ENCODE results near the gene SLC7A14. TPM values are rescaled to one million over a fixed set of nuclear protein-coding genes. Genes with fewer than 3 reads are reported as not detected.

Gene SLC7A14
- not detected in 2 replicates for total RNA-seq (2014; rRNA removed; shearing (Covaris generic))

DNA sequence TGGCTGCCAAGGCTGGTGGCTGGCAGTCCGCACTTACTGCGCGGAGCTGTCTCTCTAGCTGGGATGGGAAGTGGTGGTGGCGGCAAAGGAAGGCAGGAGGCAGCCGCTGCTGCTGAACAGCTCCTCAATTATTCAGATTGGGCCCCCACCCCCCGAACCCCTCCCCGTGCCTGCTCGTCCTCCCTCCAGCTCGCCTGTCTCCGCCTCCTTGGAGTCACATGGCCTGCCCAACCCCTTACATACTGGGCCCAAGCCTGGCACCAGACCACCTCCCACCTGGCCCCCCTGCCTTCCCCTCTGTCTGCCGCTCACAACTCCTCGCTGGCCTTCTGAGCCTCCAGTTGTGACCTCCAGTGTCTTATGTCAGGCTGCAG is at the start of gene SLC7A14:
Gene SLC7A14, minus strand, starts transcription at position 139 of the 374 bp plus-strand sequence. CDS start 59,139 bp downstream, outside the sequence.
- no peak for DNase-seq (ENCODE audit: low spot score)

DNA sequence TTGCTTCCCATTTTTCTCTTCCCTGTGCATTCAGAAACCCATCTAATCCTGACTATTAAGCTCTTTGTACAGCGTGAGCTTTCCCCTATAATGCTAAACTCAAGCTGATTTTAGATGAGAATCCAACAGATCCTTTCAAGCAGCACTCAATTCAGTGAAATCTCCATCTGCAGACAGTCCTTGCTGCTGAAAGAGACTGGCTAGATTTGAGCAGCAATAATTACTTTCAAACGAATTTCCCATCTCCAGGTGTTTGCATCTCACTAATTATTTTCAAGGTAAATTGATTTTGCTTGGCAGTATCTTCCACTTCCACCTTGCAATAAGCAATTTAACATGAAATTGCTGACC is 49.5 kb upstream of the SLC7A14 start:
- DNase-seq (ENCODE audit: low spot score) = no peak

DNA sequence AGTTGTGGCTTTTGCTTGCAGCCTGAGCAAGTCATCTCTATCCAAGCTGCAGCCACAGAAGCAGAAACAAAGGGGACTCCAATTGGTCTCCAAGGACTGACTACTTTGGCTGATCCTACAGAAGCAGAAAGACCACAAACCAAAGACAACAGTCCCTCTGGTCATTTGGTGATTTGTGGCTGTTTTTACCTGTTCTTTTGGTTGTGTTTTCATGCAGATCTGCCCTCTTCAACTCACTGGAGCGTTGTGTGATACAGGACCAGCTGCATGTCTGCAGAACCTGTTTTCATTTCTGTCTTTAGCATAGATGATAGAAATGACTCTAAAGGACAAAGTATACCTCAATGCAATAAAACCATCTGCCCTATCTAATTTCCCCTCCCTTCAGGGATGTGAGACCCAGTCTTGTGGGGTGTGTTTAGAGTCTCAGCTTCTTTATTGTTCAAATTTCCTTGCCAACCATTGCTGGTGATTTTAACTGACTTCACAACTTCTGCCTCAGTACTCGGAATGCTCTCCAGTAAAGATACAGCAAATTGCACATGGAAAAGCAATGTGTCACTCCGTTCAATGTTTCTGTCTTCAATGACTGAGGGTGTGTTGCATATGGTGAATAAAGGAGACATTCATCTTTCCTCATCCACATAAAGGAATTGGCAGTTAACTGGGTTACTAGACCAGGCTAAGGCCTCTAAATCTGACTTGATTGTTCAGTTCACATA is 48.9 kb upstream of the SLC7A14 start:
- no peak for DNase-seq (ENCODE audit: low spot score)

DNA sequence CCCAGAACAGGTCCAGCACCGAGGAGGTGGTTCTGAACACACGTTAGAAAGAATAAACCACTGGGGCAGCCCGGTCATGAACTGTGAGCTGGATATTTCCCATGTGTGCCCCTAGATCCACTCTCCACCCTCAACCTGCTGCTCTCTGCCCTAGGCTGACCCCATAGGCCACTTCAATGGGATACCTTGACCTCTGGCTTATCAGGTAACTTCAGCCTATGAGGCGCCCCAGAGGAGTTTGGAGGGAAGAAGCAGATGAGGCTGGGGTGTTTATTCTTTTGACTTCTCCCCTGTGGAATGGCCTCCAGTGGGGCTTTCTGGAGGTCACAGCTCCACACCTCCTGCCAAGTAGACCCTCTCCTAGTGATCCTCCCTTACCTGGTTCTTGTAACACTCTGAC is 47.7 kb upstream of the SLC7A14 start:
- no peak for DNase-seq (ENCODE audit: low spot score)

DNA sequence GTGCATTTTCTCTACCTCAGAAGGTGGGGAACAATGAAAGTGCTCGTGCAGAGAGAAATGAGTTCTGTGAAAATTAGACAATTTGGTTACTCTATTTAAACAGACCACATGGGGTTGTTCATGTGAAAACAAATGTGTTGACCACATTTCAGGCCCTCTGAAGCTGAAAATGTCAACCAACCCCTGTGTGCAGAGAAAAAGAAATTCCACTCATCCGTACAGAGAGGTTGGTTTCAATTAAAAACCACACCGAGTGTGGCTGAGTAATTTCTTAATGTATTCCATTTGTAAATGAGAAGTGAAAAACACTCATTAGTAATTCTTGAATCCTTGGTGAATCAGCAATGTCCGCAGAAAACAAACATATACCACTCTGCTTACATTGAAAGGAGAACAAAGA is 46.9 kb upstream of the SLC7A14 start:
- DNase-seq (ENCODE audit: low spot score) = no peak

DNA sequence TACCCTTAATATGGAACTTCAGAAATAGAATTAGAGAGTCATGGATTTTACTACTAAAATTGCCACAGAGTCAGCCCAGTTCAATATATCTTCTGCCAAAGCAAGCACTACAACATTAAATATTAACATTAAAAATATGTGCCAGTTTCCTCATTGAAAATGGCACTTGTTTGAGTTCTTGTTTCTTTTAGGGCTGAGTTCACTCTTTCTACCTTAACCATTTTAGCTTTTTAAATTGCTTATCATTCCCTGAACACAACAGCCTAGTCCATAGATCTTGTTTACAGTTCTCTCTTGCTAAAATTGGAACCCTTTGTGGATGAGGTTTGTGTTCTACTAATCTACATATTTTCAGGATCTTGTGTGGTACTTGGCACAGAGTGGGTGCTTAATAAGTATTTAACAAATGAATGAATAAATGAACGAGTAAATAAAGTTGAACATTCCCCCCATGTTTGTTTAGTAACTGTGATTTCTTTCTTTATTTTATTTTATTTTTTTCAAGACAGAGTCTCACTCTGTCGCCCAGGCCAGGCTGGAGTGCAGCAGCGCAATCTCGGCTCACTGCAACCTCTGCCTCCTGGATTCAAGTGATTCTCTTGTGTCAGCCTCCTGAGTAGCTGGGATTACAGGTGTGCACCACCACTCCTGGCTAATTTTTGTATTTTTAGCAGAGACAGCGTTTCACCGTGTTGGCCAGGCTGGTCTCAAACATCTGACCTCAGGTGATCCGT is 46.0 kb upstream of the SLC7A14 start:
- no peak for DNase-seq (ENCODE audit: low spot score)

DNA sequence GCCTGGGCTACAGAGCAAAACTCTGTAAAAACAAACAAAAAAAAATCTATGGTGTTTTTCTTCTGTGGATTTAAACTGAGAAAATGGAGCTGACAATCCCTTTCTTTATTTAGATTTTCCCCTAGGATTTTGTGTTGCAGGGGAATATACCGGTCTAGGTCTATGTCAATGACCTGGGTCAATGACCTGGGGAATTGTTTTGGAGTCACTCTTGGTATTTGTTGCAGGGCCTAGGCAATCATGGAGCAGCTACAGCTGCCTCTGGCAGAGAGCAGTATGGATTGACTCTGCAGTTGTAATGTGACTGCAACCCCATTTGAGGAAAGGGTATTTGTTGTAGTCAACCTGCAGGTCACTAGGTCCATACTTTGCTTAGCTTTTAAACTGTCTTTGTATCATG is 37.6 kb upstream of the SLC7A14 start:
- DNase-seq (ENCODE audit: low spot score) = no peak

DNA sequence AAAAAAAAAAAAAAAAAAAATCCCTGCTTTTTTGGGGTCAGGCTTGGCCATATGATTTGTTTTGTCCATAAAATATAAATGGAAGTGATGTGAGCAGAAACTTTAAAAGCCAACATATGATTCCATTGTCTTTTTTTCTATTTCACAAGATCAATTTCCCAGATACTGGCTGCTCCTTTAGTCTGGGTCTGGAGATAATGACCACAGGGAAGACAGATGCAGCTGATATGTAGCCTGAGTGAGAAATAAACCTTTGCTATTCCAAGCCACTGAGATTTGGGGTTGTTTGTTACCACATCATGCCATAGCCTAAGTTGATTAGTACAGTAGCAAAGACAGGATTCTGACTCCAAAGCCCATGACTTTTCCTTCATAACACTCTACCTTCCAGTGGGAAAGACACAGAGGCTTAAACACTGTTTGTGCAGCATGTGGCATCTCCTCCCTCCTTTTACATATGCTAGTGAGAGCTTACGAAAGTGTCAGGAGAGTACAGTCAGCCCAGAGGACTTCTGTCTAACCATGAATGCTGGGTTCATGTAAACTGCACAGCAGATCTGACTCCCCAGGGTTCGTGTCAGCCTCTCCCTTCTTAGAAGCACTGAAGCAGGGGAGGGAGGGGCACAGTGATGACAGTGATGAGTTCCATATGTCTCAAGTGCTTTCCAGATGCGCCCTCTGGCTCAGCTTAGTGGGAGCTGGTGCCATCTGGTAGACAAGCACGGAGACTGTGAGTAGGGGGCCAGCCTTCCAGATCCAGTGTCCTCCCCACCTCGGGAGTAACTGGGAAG is 36.7 kb upstream of the SLC7A14 start:
- DNase-seq (ENCODE audit: low spot score) = peak; percentile 59

DNA sequence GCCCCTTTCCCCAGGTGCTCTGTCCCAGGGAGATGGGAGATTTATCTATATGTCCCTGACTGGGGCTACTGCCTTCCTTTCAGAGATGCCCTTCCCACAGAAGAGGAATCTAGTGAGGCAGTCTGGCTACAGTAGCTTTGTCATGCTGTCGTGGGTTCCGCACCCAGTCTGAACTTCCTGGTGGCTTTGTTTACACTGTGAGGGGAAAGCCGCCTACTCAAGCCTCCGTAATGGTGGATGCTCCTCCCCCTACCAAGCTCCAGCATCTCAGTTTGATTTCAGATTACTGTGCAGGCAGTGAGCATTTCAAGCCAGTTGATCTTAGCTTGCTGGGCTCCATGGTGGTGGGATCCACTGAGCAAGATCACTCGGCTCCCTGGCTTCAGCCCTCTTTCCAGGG is 35.4 kb upstream of the SLC7A14 start:
- DNase-seq (ENCODE audit: low spot score) = no peak

DNA sequence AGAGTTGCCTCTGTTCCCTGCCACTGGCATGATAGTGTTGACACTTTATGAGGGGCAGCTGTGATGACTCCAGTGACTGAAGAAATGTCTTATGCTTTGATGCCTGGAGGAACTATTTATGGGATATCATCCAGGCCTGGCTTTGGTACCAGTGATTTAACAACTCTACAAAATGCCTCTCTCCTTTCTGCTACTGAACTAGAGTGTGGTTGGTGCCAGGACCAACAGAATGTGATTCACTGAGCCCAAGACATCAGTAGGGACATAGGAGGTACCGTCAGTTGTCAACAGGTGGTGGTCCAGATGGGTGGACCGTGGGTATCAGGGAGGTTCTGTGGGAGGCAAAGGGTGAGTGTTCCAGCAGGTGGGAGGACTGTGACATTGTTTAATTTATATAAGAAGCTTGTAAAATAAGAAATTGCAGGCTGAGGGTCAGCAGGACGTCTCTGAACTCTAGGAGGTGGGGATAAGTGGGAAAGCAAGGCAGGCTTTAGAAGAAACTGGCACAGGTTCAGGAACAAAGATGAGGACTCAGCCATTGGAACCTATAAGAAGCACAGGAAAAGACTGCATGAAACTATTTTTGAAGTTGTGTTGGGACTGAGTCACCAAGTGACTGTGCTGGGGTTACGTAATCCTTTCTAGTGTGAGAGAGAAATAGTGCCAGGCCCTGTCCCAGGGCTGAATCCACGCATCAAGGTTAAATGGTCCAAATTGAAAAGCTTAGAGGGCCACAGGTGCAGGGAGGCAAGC is 28.5 kb upstream of the SLC7A14 start:
- peak; percentile 71 for DNase-seq (ENCODE audit: low spot score)

DNA sequence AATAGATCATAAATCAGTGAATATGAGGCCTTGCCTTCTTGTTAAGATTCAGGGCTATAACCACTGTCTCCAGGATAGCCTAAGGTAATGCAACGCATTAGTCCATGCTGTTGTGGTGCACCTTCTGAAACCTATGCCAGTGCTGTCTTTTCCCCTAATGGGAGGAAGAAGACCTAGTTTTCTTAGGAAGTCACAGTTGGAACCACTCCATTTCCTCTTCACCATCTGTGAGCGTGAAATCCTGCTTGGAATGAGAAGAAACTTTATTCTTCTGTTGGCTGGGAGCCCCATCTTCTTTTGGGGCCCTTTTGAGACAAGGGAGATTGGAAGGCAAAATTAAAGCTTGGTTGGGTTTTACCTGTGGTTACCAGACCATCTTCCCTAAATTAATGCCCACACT is 25.9 kb upstream of the SLC7A14 start:
- no peak for DNase-seq (ENCODE audit: low spot score)

DNA sequence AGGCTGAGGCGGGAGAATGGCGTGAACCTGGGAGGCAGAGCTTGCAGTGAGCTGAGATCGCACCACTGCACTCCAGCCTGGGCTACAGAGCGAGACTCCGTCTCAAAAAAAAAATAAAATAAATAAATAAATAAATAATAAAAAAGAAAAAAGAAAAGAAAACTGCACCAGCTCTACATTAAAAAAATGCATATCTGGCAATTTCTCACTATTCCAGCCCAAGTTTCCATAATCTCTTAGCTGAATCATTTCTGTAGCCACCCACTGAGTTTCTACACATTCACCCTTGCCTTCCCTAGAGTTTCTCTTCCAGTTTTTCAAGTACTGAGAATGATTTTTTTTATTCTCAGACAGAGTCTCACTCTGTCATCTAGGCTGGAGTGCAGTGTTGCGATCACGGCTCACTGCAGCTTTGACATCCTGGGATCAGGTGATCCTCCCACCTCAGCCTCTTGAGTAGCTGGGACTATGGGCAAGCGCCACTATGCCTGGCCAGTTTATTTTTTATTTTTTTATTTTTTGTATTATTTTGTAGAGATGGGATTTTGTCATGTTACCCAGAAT is 24.5 kb upstream of the SLC7A14 start:
- DNase-seq (ENCODE audit: low spot score) = no peak

DNA sequence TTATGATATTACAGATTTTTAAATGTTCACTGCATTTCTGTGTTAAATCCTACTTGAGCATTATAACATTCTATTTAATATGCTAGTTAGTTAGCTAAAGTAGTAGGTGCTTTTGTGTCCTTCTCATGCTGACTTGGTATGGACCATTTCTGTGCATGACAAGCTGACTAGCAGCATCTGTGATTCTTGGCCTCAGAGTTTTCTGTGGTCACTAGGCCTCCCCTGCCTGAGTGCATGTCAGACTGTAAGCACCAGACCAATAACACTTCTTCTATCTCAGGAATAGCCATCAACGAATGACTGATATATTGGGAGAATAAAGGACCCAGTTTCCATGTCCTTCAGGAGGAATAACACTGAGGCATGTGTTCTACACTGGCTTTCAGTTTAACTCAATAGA is 22.6 kb upstream of the SLC7A14 start:
- DNase-seq (ENCODE audit: low spot score) = no peak

DNA sequence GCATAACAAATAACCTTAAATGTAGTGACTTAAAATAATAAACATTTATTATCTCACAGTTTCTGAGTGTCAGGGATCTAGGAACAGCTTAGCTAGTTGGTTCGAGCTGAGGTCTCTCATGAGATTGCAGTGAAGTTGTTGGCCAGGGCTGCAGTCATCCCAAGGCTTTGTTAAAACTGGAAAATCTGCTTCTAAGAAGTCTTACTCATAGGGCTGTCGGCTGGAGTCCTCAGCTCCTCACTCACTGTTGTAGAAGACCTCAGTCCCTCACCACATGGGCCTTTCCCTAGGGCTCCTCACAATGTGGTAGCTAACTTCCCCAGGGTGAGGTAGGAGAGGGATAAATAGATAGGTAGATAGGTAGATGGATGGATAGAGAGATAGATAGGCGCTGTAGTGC is 20.8 kb upstream of the SLC7A14 start:
- DNase-seq (ENCODE audit: low spot score) = no peak

DNA sequence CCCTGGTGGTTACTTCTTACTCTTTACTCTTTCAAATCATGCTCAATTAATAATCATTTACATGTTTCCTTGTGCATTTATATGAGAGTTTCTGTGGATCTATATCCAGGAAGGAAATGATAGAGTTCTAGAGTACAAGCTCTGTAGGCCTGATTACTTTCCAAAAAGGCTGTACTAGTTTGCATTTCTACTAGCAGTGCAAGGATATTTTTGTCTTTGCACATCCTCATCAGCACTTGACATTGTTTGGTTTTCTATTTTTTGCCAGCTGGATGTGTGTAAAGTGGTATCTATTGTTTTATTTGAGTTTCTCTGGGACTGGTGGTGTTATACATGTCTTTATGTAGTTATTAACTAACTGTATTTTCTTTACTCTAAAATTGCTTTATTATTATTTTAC is 19.6 kb upstream of the SLC7A14 start:
- DNase-seq (ENCODE audit: low spot score) = no peak

DNA sequence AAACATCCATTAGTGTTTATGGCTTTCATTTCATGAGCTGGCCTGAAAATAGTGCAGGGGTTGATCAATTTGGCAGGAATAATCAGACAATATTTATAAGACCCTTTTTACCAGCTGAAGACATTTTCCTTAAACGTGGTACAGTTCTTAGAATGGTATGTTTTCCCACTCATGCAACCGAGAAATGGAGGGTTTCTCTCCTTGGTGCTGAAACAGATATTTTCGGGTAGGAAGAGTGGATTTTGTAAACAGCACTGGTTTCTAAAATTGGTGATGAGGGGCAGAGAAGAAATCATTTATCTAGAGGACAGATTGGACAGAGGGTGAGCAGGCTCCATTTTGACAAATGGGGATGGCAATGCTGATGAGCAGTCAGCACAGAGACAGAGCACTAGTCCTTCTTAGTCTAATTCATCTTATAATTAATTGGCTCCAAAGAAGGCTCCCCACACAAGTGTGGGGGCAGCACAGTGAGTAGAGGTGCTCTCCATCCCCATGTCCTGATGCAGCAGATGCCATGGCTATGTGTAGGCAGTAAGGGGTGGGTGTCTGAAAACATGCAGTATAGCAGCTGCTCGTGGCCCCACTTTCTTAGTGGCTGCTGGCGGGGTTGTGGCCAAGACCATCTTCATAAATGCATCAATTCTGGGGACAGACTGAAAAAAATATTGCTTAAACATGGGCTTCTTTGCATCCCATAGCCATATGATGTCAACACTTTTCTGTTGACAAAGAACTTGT is 18.1 kb upstream of the SLC7A14 start:
- no peak for DNase-seq (ENCODE audit: low spot score)

DNA sequence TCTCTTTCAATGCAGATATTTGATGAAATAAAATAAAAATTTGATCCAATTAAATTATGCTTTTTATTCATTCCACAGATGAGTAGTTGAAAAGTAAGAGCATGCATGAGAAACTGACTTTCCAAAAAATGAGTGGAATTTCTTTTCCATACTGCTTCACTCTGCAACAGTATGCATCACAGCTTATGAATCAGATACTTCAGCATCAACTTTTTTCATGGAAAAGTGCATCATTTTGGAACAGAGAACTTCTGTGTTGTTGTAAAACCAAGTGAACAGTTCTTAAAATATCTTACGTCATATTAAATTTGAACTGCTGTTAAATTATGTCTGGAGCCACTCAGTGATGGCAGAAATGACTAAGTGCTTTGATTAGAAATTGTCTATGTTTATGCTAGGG is 16.7 kb upstream of the SLC7A14 start:
- DNase-seq (ENCODE audit: low spot score) = no peak

DNA sequence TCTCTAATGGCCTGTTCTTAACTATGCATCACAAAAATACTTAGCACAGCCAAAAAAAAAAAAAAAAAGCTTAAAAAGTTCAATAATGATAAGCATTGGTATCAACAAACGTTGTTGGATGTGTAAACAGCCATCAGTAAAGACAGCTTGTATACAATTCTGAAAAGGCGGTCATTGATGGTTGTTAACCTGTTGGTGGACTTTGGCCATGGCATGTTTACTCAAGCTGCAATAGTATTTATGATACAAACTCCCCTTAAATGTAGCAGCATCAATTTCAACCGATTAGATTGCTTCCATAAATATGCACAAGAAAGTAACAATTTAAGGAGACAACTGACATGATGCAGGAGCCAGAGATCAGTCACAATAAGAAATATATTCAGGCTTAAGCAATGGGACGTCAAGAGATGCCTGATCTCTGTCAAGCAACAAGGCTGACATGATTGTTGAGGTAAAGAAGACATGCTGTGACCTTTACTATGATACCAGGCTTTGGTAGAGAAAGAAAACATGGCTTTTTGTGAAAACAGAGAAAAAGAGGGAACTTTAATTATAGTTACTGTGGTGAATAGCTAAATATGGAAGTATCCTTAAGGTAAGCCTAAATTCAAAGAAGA is 14.2 kb upstream of the SLC7A14 start:
- DNase-seq (ENCODE audit: low spot score) = no peak

DNA sequence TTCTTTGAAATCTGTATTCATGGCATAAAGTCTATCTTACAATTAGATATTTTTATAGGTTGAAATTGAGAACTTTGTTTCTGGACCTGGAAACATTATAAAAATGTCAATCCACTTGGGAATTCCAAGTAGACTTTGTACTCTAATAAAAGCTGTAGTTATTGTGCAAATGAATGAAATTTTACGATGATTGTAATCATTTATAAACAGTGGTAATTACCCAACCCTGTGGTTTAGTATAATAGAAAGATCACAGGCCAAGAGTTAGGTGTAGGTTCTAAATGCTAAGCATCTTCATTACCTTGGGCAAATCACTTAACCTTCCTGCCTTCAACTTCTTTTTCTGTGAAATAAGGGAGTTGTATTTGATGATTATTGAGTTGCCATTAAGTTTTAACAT is 13.2 kb upstream of the SLC7A14 start:
- no peak for DNase-seq (ENCODE audit: low spot score)

DNA sequence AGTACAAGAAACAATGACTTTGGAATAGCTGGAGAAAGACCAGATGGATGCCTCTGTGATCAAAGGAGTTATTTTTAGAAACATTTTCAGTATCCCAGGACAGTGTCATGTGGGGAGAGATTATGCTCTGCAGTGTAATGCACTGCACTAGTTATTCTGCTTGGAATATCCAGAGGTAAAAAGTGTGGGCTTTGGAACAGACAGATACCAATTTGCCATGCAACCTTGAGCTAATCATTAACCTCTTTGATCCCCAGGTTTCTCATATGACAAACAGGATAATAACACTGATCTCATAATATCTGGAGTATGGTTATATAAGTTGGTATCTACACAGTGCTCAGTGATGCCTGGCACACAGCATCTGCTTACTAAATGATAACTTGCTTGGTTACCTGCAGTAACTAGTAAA is 12.2 kb upstream of the SLC7A14 start:
- DNase-seq (ENCODE audit: low spot score) = no peak

DNA sequence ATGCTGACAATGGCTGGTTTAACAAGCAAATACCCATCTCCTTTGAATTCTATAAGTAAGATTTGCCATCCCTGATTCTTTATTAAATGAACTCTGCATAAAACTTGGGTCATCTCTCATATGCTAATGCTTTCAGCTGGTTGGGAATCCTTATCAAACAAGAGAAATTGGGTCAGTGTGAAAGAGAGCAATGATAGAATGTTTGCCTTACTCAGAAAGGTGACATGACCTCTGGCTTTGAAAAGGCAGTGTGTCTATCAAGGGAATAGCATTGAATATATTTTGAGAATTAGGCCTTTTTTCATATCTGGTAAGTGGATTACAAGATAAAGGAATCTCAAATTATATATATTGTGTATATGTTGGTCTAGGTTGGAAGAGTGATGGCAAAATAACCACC is 8.7 kb upstream of the SLC7A14 start:
- DNase-seq (ENCODE audit: low spot score) = no peak
